ENCODE data around the gene COMMD1.
"Not testable (repeated sequence)": the region's sequence is repeated elsewhere in the genome, so short reads cannot be mapped to it uniquely, and the experiment has no call there.

The COMMD1 gene

DNA sequence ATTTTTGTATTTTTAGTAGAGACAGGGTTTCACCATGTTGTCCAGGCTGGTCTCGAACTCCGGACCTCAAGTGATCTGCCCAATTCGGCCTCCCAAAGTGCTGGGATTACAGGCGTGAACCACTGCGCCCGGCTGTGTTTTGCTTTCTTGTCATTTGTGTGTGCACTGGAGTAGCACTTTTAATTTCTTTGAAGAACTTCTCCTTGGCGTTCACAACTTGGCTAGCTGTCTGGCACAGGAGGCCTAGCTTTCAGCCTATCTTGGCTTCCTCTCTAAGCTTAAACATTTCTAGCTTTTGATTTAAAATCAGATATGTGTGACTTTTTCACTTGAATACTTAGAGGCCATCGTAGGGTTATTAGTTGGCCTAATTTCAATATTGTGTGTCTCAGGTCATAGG is 93.0 kb downstream of the COMMD1 start:
- H3K4me3 ChIP-seq (ENCODE audit: low read depth, low read length), result no peak overlapping the region
- no peak for DNase-seq (ENCODE audit: low read depth)
- TF ChIP-seq, protein P1, sequence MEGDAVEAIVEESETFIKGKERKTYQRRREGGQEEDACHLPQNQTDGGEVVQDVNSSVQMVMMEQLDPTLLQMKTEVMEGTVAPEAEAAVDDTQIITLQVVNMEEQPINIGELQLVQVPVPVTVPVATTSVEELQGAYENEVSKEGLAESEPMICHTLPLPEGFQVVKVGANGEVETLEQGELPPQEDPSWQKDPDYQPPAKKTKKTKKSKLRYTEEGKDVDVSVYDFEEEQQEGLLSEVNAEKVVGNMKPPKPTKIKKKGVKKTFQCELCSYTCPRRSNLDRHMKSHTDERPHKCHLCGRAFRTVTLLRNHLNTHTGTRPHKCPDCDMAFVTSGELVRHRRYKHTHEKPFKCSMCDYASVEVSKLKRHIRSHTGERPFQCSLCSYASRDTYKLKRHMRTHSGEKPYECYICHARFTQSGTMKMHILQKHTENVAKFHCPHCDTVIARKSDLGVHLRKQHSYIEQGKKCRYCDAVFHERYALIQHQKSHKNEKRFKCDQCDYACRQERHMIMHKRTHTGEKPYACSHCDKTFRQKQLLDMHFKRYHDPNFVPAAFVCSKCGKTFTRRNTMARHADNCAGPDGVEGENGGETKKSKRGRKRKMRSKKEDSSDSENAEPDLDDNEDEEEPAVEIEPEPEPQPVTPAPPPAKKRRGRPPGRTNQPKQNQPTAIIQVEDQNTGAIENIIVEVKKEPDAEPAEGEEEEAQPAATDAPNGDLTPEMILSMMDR (IDR thresholded peaks at IDR 0.05; ENCODE audit: insufficient read depth, low read depth, low read length, missing control alignments), result no peak

- H3K4me3 ChIP-seq (ENCODE audit: low read depth, low read length), result no peak overlapping the region
- no peak for DNase-seq (ENCODE audit: low read depth)
- TF ChIP-seq, protein P1 (IDR thresholded peaks at IDR 0.05; ENCODE audit: insufficient read depth, low read depth, low read length, missing control alignments), result no peak
Measured at GRCh38 chr2:62000538-62000937, 95.1 kb downstream of the COMMD1 start.

GRCh38 chr2:62001431-62001830 is 96.0 kb downstream of the COMMD1 start:
- H3K4me3 ChIP-seq (ENCODE audit: low read depth, low read length), result no peak overlapping the region
- no peak for DNase-seq (ENCODE audit: low read depth)
- TF ChIP-seq, protein P1 (IDR thresholded peaks at IDR 0.05; ENCODE audit: insufficient read depth, low read depth, low read length, missing control alignments), result no peak

DNA sequence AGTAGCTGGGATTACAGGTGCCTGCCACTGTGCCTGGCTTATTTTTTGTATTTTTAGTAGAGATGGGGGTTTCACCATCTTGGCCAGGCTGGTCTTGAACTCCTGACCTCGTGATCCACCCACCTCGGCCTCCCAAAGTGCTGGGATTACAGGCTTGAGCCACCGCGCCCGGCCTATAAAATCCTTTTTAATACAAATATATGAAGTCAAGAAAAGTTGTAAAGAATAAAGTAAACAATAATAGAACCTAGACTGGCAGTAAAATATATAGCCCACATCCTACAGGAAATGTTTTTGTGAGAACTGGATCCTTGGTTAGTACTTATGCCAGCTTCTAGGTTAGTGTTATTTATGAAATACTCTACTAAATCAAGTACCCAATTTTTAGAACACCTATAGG is 99.0 kb downstream of the COMMD1 start:
- DNase-seq (ENCODE audit: low read depth); H3K4me3 ChIP-seq (ENCODE audit: low read depth, low read length): not testable (repeated sequence)

GRCh38 chr2:62007555-62007954 is 102.1 kb downstream of the COMMD1 start:
- H3K4me3 ChIP-seq (ENCODE audit: low read depth, low read length), result no peak overlapping the region
- no peak for DNase-seq (ENCODE audit: low read depth)
- TF ChIP-seq, protein P1 (IDR thresholded peaks at IDR 0.05; ENCODE audit: insufficient read depth, low read depth, low read length, missing control alignments), result no peak

GRCh38 chr2:62010632-62011256 is 105.3 kb downstream of the COMMD1 start:
- no peak overlapping the region for H3K4me3 ChIP-seq (ENCODE audit: low read depth, low read length)
- DNase-seq (ENCODE audit: low read depth), result no peak
- TF ChIP-seq, protein P1 (IDR thresholded peaks at IDR 0.05; ENCODE audit: insufficient read depth, low read depth, low read length, missing control alignments), result no peak

DNA sequence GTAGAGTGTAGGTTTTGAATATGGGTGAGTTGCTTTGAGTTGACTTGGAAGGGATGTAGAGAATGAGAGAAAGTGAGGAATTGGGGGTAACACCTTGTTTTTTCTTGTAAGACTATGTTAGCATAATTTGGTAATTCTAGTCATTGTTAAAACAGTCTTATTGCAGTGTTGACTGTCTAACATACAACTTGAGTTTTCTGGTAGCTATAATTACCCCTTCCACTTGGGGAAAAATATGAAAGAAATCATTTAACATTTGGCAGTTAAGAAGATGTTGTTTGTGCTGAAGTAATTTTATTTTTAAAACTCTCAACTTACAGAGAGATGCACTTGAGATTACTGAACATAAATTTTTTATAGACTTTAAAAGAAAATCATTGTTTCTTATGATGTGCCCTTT is 108.2 kb downstream of the COMMD1 start:
- no peak overlapping the region for H3K4me3 ChIP-seq (ENCODE audit: low read depth, low read length)
- no peak for DNase-seq (ENCODE audit: low read depth)
- TF ChIP-seq, protein P1 (IDR thresholded peaks at IDR 0.05; ENCODE audit: insufficient read depth, low read depth, low read length, missing control alignments), result no peak

All from GM12865 (cell line).